ENCODE data around the gene SOWAHC.
"Not testable (repeated sequence)": the region's sequence is repeated elsewhere in the genome, so short reads cannot be mapped to it uniquely, and the experiment has no call there.

SOWAHC gene

GRCh38 chr2:109630441-109631430 lies 16.6 kb downstream of the SOWAHC start:
- no peak for ATAC-seq
- no peak overlapping the region for H3K4me3 Mint-ChIP-seq
- no peaks in the 10 kb centered on the region for H3K36me3 Mint-ChIP-seq (ENCODE audit: low read depth)
- no peaks in the 10 kb centered on the region for H3K4me1 Mint-ChIP-seq
- peaks cover 12% of the 10 kb centered on the region for H3K27me3 Mint-ChIP-seq
- no peak for DNase-seq
- no peaks in the 10 kb centered on the region for H3K9me3 Mint-ChIP-seq
- H3K27ac Mint-ChIP-seq = no peak overlapping the region

- no peak overlapping the region for H3K27ac Mint-ChIP-seq
- H3K4me1 Mint-ChIP-seq = no peaks in the 10 kb centered on the region
- no peak for ATAC-seq
- no peaks in the 10 kb centered on the region for H3K9me3 Mint-ChIP-seq
- no peak for DNase-seq
- peaks cover 10% of the 10 kb centered on the region for H3K27me3 Mint-ChIP-seq
- no peaks in the 10 kb centered on the region for H3K36me3 Mint-ChIP-seq (ENCODE audit: low read depth)
- no peak overlapping the region for H3K4me3 Mint-ChIP-seq
These were observed 17.6 kb downstream of the SOWAHC start for GRCh38 chr2:109631741-109632140.

- H3K27me3 Mint-ChIP-seq = peaks cover 8% of the 10 kb centered on the region
- H3K36me3 Mint-ChIP-seq (ENCODE audit: low read depth) = no peaks in the 10 kb centered on the region
- DNase-seq = no peak
- no peaks in the 10 kb centered on the region for H3K4me1 Mint-ChIP-seq
- no peak for ATAC-seq
- H3K4me3 Mint-ChIP-seq = no peak overlapping the region
- no peaks in the 10 kb centered on the region for H3K9me3 Mint-ChIP-seq
- H3K27ac Mint-ChIP-seq = no peak overlapping the region
These were observed 18.1 kb downstream of the SOWAHC start for GRCh38 chr2:109632158-109632789.

GRCh38 chr2:109633284-109633961 lies 19.3 kb downstream of the SOWAHC start:
- Mint-ChIP-seq H3K36me3 (ENCODE audit: low read depth) (no peaks in the 10 kb centered on the region), H3K4me3 (no peak overlapping the region), H3K27me3 (peaks cover 8% of the 10 kb centered on the region), H3K4me1 (peaks cover 2% of the 10 kb centered on the region), H3K9me3 (no peaks in the 10 kb centered on the region), H3K27ac (no peak overlapping the region)
- ATAC-seq (no peak), DNase-seq (no peak)

- no peak for DNase-seq
- no peaks in the 10 kb centered on the region for H3K9me3 Mint-ChIP-seq
- peaks cover 10% of the 10 kb centered on the region for H3K27me3 Mint-ChIP-seq
- peaks cover 2% of the 10 kb centered on the region for H3K4me1 Mint-ChIP-seq
- no peaks in the 10 kb centered on the region for H3K36me3 Mint-ChIP-seq (ENCODE audit: low read depth)
- no peak for ATAC-seq
- H3K4me3 Mint-ChIP-seq = no peak overlapping the region
- no peak overlapping the region for H3K27ac Mint-ChIP-seq
These were observed 21.5 kb downstream of the SOWAHC start for GRCh38 chr2:109635426-109636304.

GRCh38 chr2:109636317-109636716 lies 22.2 kb downstream of the SOWAHC start:
- H3K27me3 Mint-ChIP-seq = peaks cover 13% of the 10 kb centered on the region
- DNase-seq (no peak), ATAC-seq (no peak)
- H3K9me3 Mint-ChIP-seq = no peaks in the 10 kb centered on the region
- H3K27ac Mint-ChIP-seq = no peak overlapping the region
- no peak overlapping the region for H3K4me3 Mint-ChIP-seq
- H3K36me3 Mint-ChIP-seq (ENCODE audit: low read depth) = no peaks in the 10 kb centered on the region
- H3K4me1 Mint-ChIP-seq = peaks cover 2% of the 10 kb centered on the region

GRCh38 chr2:109637749-109638570 lies 23.8 kb downstream of the SOWAHC start:
- no peaks in the 10 kb centered on the region for H3K36me3 Mint-ChIP-seq (ENCODE audit: low read depth)
- no peak overlapping the region for H3K27ac Mint-ChIP-seq
- peaks cover 13% of the 10 kb centered on the region for H3K27me3 Mint-ChIP-seq
- peaks cover 2% of the 10 kb centered on the region for H3K4me1 Mint-ChIP-seq
- ATAC-seq (no peak), DNase-seq (no peak)
- no peaks in the 10 kb centered on the region for H3K9me3 Mint-ChIP-seq
- H3K4me3 Mint-ChIP-seq = no peak overlapping the region

GRCh38 chr2:109638795-109639194 lies 24.6 kb downstream of the SOWAHC start:
- ATAC-seq (no peak), DNase-seq (no peak)
- no peaks in the 10 kb centered on the region for H3K36me3 Mint-ChIP-seq (ENCODE audit: low read depth)
- H3K27me3 Mint-ChIP-seq = peaks cover 13% of the 10 kb centered on the region
- H3K4me3 Mint-ChIP-seq = no peak overlapping the region
- peaks cover 2% of the 10 kb centered on the region for H3K4me1 Mint-ChIP-seq
- no peak overlapping the region for H3K27ac Mint-ChIP-seq
- H3K9me3 Mint-ChIP-seq = no peaks in the 10 kb centered on the region

GRCh38 chr2:109640000-109640399 lies 25.8 kb downstream of the SOWAHC start:
- H3K4me1 Mint-ChIP-seq; H3K36me3 Mint-ChIP-seq (ENCODE audit: low read depth); H3K27ac Mint-ChIP-seq; H3K4me3 Mint-ChIP-seq; ATAC-seq; H3K27me3 Mint-ChIP-seq; DNase-seq; H3K9me3 Mint-ChIP-seq: not testable (repeated sequence)

GRCh38 chr2:109644571-109645275 lies 30.6 kb downstream of the SOWAHC start:
- DNase-seq (no peak), ATAC-seq (no peak)
- no peak overlapping the region for H3K27ac Mint-ChIP-seq
- no peaks in the 10 kb centered on the region for H3K36me3 Mint-ChIP-seq (ENCODE audit: low read depth)
- no peaks in the 10 kb centered on the region for H3K9me3 Mint-ChIP-seq
- no peaks in the 10 kb centered on the region for H3K4me1 Mint-ChIP-seq
- H3K27me3 Mint-ChIP-seq = peaks cover 7% of the 10 kb centered on the region
- no peak overlapping the region for H3K4me3 Mint-ChIP-seq

- peaks cover 7% of the 10 kb centered on the region for H3K27me3 Mint-ChIP-seq
- ATAC-seq (no peak), DNase-seq (no peak)
- no peaks in the 10 kb centered on the region for H3K4me1 Mint-ChIP-seq
- no peaks in the 10 kb centered on the region for H3K36me3 Mint-ChIP-seq (ENCODE audit: low read depth)
- H3K9me3 Mint-ChIP-seq = no peaks in the 10 kb centered on the region
- no peak overlapping the region for H3K27ac Mint-ChIP-seq
- H3K4me3 Mint-ChIP-seq = no peak overlapping the region
These were observed 31.4 kb downstream of the SOWAHC start for GRCh38 chr2:109645412-109646184.

GRCh38 chr2:109646961-109647360 lies 32.8 kb downstream of the SOWAHC start:
- no peaks in the 10 kb centered on the region for H3K9me3 Mint-ChIP-seq
- H3K27me3 Mint-ChIP-seq = peaks cover 6% of the 10 kb centered on the region
- no peak overlapping the region for H3K4me3 Mint-ChIP-seq
- no peaks in the 10 kb centered on the region for H3K36me3 Mint-ChIP-seq (ENCODE audit: low read depth)
- DNase-seq (no peak), ATAC-seq (no peak)
- no peak overlapping the region for H3K27ac Mint-ChIP-seq
- no peaks in the 10 kb centered on the region for H3K4me1 Mint-ChIP-seq
